ENCODE data around the gene PLEKHA7.

GRCh38 chr11:16767137-16767536 is 247.1 kb downstream of the PLEKHA7 start:
- TF ChIP-seq, protein P1, sequence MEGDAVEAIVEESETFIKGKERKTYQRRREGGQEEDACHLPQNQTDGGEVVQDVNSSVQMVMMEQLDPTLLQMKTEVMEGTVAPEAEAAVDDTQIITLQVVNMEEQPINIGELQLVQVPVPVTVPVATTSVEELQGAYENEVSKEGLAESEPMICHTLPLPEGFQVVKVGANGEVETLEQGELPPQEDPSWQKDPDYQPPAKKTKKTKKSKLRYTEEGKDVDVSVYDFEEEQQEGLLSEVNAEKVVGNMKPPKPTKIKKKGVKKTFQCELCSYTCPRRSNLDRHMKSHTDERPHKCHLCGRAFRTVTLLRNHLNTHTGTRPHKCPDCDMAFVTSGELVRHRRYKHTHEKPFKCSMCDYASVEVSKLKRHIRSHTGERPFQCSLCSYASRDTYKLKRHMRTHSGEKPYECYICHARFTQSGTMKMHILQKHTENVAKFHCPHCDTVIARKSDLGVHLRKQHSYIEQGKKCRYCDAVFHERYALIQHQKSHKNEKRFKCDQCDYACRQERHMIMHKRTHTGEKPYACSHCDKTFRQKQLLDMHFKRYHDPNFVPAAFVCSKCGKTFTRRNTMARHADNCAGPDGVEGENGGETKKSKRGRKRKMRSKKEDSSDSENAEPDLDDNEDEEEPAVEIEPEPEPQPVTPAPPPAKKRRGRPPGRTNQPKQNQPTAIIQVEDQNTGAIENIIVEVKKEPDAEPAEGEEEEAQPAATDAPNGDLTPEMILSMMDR (conservative IDR thresholded peaks at IDR 0.05; ENCODE audit: low read depth, low read length), result no peak
- TF ChIP-seq USF2 (IDR thresholded peaks at IDR 0.05; ENCODE audit: low read depth, low read length) (no peak), CEBPB (IDR thresholded peaks at IDR 0.05; ENCODE audit: low read depth, low read length) (no peak), MAZ (IDR thresholded peaks at IDR 0.05; ENCODE audit: borderline replicate concordance, low read depth, low read length) (no peak), CHD1 (IDR thresholded peaks at IDR 0.05; ENCODE audit: low read depth, low read length) (no peak), FOS (IDR thresholded peaks at IDR 0.05; ENCODE audit: low read depth, low read length) (no peak), RCOR1 (IDR thresholded peaks at IDR 0.05; ENCODE audit: insufficient replicate concordance, low read length) (no peak), MAFK (IDR thresholded peaks at IDR 0.05; ENCODE audit: low read depth, low read length) (no peak)
